PC-9 (cell line): ENCODE measurements around the gene CTSW.
"Not testable (repeated sequence)": the region's sequence is repeated elsewhere in the genome, so short reads cannot be mapped to it uniquely, and the experiment has no call there.

ENCODE experiments used
- EZH2 ChIP-seq: fragments of 200-600 bp; sonication (generic); IDR thresholded peaks from 2 replicates; pipeline ENCODE4 v1.8.0; 2017; ENCODE audit warnings: antibody characterized with exemption, low read depth
- TF ChIP-seq, protein P1 (sequence below): fragments of 200-600 bp; sonication (generic); conservative IDR thresholded peaks from 2 replicates; pipeline ENCODE4 v1.6.1; 2017; ENCODE audit warnings: mixed run types, antibody characterized with exemption, mild to moderate bottlenecking, moderate library complexity

DNA sequence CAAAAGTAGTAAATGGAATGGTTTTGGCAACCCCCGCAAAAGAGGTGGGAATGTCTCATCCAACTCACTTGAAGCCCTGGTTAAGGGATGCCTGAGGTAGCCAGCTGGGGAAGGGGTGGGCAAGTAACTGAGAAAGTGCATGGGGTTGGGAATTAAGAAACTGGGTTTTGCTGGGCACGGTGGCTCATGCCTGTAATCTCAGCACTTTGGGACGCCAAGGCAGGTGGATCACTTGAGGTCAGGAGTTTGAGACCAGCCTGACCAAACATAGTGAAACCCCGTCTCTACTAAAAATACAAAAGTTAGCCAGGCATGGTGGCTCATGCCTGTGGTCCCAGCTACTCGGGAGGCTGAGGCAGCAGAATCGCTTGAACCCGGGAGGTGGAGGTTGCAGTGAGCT, 30.9 kb upstream of the CTSW start:
- TF ChIP-seq, protein P1, sequence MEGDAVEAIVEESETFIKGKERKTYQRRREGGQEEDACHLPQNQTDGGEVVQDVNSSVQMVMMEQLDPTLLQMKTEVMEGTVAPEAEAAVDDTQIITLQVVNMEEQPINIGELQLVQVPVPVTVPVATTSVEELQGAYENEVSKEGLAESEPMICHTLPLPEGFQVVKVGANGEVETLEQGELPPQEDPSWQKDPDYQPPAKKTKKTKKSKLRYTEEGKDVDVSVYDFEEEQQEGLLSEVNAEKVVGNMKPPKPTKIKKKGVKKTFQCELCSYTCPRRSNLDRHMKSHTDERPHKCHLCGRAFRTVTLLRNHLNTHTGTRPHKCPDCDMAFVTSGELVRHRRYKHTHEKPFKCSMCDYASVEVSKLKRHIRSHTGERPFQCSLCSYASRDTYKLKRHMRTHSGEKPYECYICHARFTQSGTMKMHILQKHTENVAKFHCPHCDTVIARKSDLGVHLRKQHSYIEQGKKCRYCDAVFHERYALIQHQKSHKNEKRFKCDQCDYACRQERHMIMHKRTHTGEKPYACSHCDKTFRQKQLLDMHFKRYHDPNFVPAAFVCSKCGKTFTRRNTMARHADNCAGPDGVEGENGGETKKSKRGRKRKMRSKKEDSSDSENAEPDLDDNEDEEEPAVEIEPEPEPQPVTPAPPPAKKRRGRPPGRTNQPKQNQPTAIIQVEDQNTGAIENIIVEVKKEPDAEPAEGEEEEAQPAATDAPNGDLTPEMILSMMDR: not testable (repeated sequence)
- TF ChIP-seq EZH2: not testable (repeated sequence)
